Spleen (tissue), 7 donors: ENCODE measurements around the gene RNF19B.

Experiments used
- CTCF ChIP-seq, 11 experiments: fragments of 200-600 bp in 7 of 11; fragments of 450-650 bp in 4 of 11; sonication (generic) in 4 of 11; IDR thresholded peaks in 8 of 11; conservative IDR thresholded peaks in 3 of 11; 1 replicate in 7 of 11; 2 replicates in 4 of 11; pipeline versions ENCODE4 v1.4.0 to v1.8.0; 2016 to 2021; ENCODE audit warnings: antibody characterized with exemption in 11 of 11, inconsistent platforms in 4 of 11, mild to moderate bottlenecking in 1 of 11
- POLR2A ChIP-seq, 3 donors: fragments of 450-650 bp; IDR thresholded peaks; one replicate each; pipeline ENCODE4 v1.5.1; 2017; ENCODE audit warnings: antibody characterized with exemption in 3 of 3, mild to moderate bottlenecking in 1 of 3
- POLR2AphosphoS5 ChIP-seq, 3 donors: sonication (generic); formaldehyde crosslinking; IDR thresholded peaks; one replicate each; pipeline ENCODE4 v1.5.1; 2017; ENCODE audit warnings: antibody characterized with exemption in 3 of 3
- donor health status: DM: no; HTN: no; CAD: no; lungs with moderate emphysema.
- donor health status: DM: no; HTN: no; CAD: no.
- donor health status: DM: no; HTN: no; CAD: no.

GRCh38 chr1:32906654-32907053 is 58.0 kb downstream of the RNF19B start:
- TF ChIP-seq POLR2A (IDR thresholded peaks at IDR 0.05) (no peak), POLR2AphosphoS5 (IDR thresholded peaks at IDR 0.05) (no peak), CTCF (IDR thresholded peaks at IDR 0.05 in 8 of 11, conservative IDR thresholded peaks at IDR 0.05 in 3 of 11) (no peak)
